H9 (cell line): ENCODE data around the gene CLMN. TPM values are rescaled to one million over a fixed set of nuclear protein-coding genes. Genes with fewer than 3 reads are reported as not detected.

Source experiments
- DNase-seq: peaks from one replicate; pipeline ENCODE4 v3.0.0-alpha.2; 2017
- H2AFZ ChIP-seq: one replicate; pipeline ENCODE4 v1.6.1; 2013; ENCODE audit warnings: mild to moderate bottlenecking, low read length, control low read depth, moderate library complexity
- H2AK5ac ChIP-seq: 2 replicates; pipeline ENCODE4 v1.6.1; 2013; ENCODE audit warnings: low read length, control low read depth, mixed read lengths; ENCODE audit not compliant: insufficient read length
- H2BK120ac ChIP-seq: one replicate; pipeline ENCODE4 v1.6.1; 2013; ENCODE audit warnings: low read depth, mild to moderate bottlenecking, low read length, control low read depth, inconsistent platforms; ENCODE audit not compliant: poor library complexity, severe bottlenecking
- H2BK12ac ChIP-seq: 2 replicates; pipeline ENCODE4 v1.6.1; 2013; ENCODE audit warnings: low read length, control low read depth, mixed read lengths, low read depth; ENCODE audit not compliant: insufficient read length
- H2BK15ac ChIP-seq: 2 replicates; pipeline ENCODE4 v1.6.1; 2013; ENCODE audit warnings: low read depth, low read length, control low read depth
- H2BK20ac ChIP-seq: one replicate; pipeline ENCODE4 v1.6.1; 2013; ENCODE audit warnings: low read depth, mild to moderate bottlenecking, low read length, control low read depth, inconsistent platforms; ENCODE audit not compliant: poor library complexity, severe bottlenecking
- H2BK5ac ChIP-seq: 2 replicates; pipeline ENCODE4 v1.6.1; 2013; ENCODE audit warnings: low read length, control low read depth, mixed read lengths; ENCODE audit not compliant: insufficient read length
- H3K14ac ChIP-seq: 2 replicates; pipeline ENCODE4 v1.6.1; 2013; ENCODE audit warnings: low read length, control low read depth; ENCODE audit not compliant: insufficient read depth
- H3K18ac ChIP-seq: 2 replicates; pipeline ENCODE4 v1.6.1; 2013; ENCODE audit warnings: low read depth, mild to moderate bottlenecking, mixed read lengths, low read length, control low read depth; ENCODE audit not compliant: insufficient read length
- H3K23ac ChIP-seq: 2 replicates; pipeline ENCODE4 v1.6.1; 2013; ENCODE audit warnings: low read length, control low read depth, mixed read lengths, low read depth; ENCODE audit not compliant: insufficient read length
- H3K23me2 ChIP-seq: 2 replicates; pipeline ENCODE4 v1.6.1; 2013; ENCODE audit warnings: low read depth, mild to moderate bottlenecking, mixed read lengths, low read length, control low read depth; ENCODE audit not compliant: insufficient read length, poor library complexity, severe bottlenecking
- H3K27ac ChIP-seq: 2 replicates; pipeline ENCODE4 v1.5.1; 2013; ENCODE audit warnings: low read length, control low read depth, mixed read lengths, low read depth; ENCODE audit not compliant: insufficient read length
- H3K27me3 ChIP-seq: 2 replicates; pipeline ENCODE4 v1.6.1; 2013; ENCODE audit warnings: low read length, control low read depth, inconsistent platforms; ENCODE audit not compliant: insufficient read depth
- H3K4ac ChIP-seq: 2 replicates; pipeline ENCODE4 v1.6.1; 2013; ENCODE audit warnings: low read depth, mild to moderate bottlenecking, control low read depth, inconsistent platforms, low read length, moderate library complexity
- H3K4me1 ChIP-seq: 2 replicates; pipeline ENCODE4 v1.6.1; 2013; ENCODE audit warnings: low read length, control low read depth, inconsistent platforms; ENCODE audit not compliant: insufficient read depth
- H3K4me2 ChIP-seq: 2 replicates; pipeline ENCODE4 v1.6.1; 2013; ENCODE audit warnings: low read length, control low read depth, mixed read lengths; ENCODE audit not compliant: insufficient read length, insufficient read depth
- H3K56ac ChIP-seq: 2 replicates; pipeline ENCODE4 v1.6.1; 2013; ENCODE audit warnings: low read depth, mild to moderate bottlenecking, mixed read lengths, low read length, control low read depth; ENCODE audit not compliant: insufficient read length
- H3K79me1 ChIP-seq: 2 replicates; pipeline ENCODE4 v1.6.1; 2013; ENCODE audit warnings: low read depth, mild to moderate bottlenecking, moderate library complexity, low read length, control low read depth, inconsistent platforms; ENCODE audit not compliant: insufficient read depth, poor library complexity, severe bottlenecking
- H3K79me2 ChIP-seq: 2 replicates; pipeline ENCODE4 v1.6.1; 2013; ENCODE audit warnings: low read length, control low read depth, inconsistent platforms; ENCODE audit not compliant: insufficient read depth
- H3K9ac ChIP-seq: 2 replicates; pipeline ENCODE4 v1.6.1; 2013; ENCODE audit warnings: low read length, control low read depth, mixed read lengths; ENCODE audit not compliant: insufficient read length; ENCODE audit errors: extremely low read depth
- H3K9me3 ChIP-seq: one replicate; pipeline ENCODE4 v1.6.1; 2013; ENCODE audit warnings: low read depth, low read length, inconsistent platforms; ENCODE audit not compliant: control insufficient read depth
- H3T11ph ChIP-seq: one replicate; pipeline ENCODE4 v1.6.1; 2013; ENCODE audit warnings: mild to moderate bottlenecking, low read length, control low read depth, inconsistent platforms
- H4K20me1 ChIP-seq: one replicate; pipeline ENCODE4 v1.6.1; 2013; ENCODE audit not compliant: control insufficient read depth, insufficient read length, insufficient read depth
- H4K5ac ChIP-seq: 2 replicates; pipeline ENCODE4 v1.6.1; 2013; ENCODE audit warnings: low read depth, mild to moderate bottlenecking, mixed read lengths, low read length, control low read depth; ENCODE audit not compliant: insufficient read length
- H4K8ac ChIP-seq: replicated peaks from 2 replicates; pipeline ENCODE4 v1.6.1; 2013; ENCODE audit warnings: low read length, control low read depth, mixed read lengths, low read depth; ENCODE audit not compliant: insufficient read length
- H4K91ac ChIP-seq: 2 replicates; pipeline ENCODE4 v1.6.1; 2013; ENCODE audit warnings: low read depth, mild to moderate bottlenecking, moderate library complexity, mixed read lengths, low read length, control low read depth; ENCODE audit not compliant: insufficient read length
- H3K27ac Mint-ChIP-seq, 3 experiments: 2 replicates in 2 of 3; 3 replicates in 1 of 3; pipeline ENCODE4 v1.8.0; 2020 to 2021; ENCODE audit warnings: mixed read lengths in 3 of 3, mild to moderate bottlenecking in 1 of 3, moderate library complexity in 1 of 3
- H3K27me3 Mint-ChIP-seq: 2 replicates; pipeline ENCODE4 v1.8.0; 2021; ENCODE audit warnings: low read depth, mild to moderate bottlenecking, moderate library complexity, mixed read lengths
- H3K36me3 Mint-ChIP-seq, 3 experiments: 2 replicates in 2 of 3; 3 replicates in 1 of 3; pipeline ENCODE4 v1.8.0; 2020 to 2021; ENCODE audit warnings: low read depth in 3 of 3, mixed read lengths in 3 of 3; ENCODE audit not compliant: insufficient read depth in 1 of 3
- H3K4me1 Mint-ChIP-seq, 2 experiments: 2 replicates each; pipeline ENCODE4 v1.8.0; 2020; ENCODE audit warnings: mixed read lengths in 2 of 2
- H3K4me3 Mint-ChIP-seq, 2 experiments: 2 replicates in 1 of 2; 3 replicates in 1 of 2; pipeline ENCODE4 v1.8.0; 2020 to 2021; ENCODE audit warnings: mild to moderate bottlenecking in 2 of 2, mixed read lengths in 2 of 2, moderate library complexity in 1 of 2
- H3K9me3 Mint-ChIP-seq, 2 experiments: 2 replicates in 1 of 2; 3 replicates in 1 of 2; pipeline ENCODE4 v1.8.0; 2020; ENCODE audit warnings: mild to moderate bottlenecking in 2 of 2, mixed read lengths in 2 of 2, moderate library complexity in 1 of 2
- WGBS: extraction: QIAGEN DNeasy Blood & Tissue Kit; methylation state at CpG from one replicate; pipeline ENCODE4 v1.1.7; 2013; ENCODE audit warnings: missing lambda C conversion rate, low lambda C conversion rate, mixed read lengths; ENCODE audit not compliant: insufficient read length; ENCODE audit errors: extremely low coverage; 5-methylcytosine and 5-hydroxymethylcytosine counted together
- total RNA-seq: library from RNA; stranded (reverse); gene quantifications from 2 replicates; pipeline ENCODE4 v1.2.1, GENCODE V29; 2021
- TF ChIP-seq, protein P1 (sequence below): fragments of 200-600 bp; sonication (generic); conservative IDR thresholded peaks from 3 replicates; pipeline ENCODE4 v1.8.0; 2021; ENCODE audit warnings: antibody characterized with exemption, mild to moderate bottlenecking

CLMN gene
- total RNA-seq, 1 experiment from 2014 or later: 7.6 TPM

DNA sequence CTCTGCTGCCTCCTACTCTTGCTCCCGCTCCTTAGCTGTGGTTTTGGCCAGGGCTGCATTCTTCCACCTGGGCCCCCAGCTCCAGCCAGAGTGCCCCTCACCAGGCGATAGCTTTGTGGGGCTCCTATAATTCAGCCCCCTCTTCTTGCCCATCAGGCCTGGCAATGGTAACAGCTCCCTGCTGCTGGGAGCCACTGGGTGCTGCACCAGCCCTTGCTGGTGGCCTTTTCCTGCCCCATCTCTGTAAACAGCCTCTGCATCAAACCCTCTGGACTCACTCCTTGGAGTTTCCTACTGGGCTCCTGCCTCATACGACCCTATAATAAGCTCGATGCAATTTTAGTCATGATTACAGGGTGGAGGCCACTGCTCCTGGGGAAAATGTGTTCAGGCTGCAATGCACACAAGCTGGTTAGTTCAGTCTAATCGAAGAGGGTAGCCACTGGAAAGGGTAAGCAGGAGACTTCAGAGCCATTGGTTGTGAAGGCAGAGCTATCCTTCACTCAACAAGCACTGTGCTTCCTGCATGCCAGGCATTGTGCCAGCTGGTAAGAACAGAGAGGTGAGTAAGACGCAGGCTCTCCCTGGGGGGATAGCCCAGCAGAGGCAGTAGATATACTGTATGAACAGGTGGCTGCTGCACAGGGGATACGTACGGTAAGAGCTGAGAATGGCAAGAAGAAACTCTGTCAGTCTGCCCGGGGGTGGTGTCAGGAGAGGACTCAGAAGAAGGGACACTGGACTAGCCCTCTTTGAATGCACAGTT, 24.7 kb downstream of the CLMN start:
- H3T11ph ChIP-seq: no peak overlapping the region
- H3K9me3 ChIP-seq: no peaks in the 10 kb centered on the region
- DNase-seq: no peak
- no peak overlapping the region for H3K4ac ChIP-seq
- no peak overlapping the region for H4K91ac ChIP-seq
- Mint-ChIP-seq H3K27me3 (peaks cover 4% of the 10 kb centered on the region), H3K4me3 (no peak overlapping the region), H3K4me1 (peaks cover 33 to 46% of the 10 kb centered on the region in 2 experiments), H3K9me3 (peaks cover 7 to 13% of the 10 kb centered on the region in 2 experiments), H3K27ac (peak overlapping the region in 1 of 3 experiments; percentile 49; a peak in 2 of 7 replicates), H3K36me3 (peaks cover 0 to 19% (median 0%) of the 10 kb centered on the region in 3 experiments; a peak in 4 of 7 replicates)
- H2BK120ac ChIP-seq: no peak overlapping the region
- no peak overlapping the region for H4K8ac ChIP-seq
- H4K20me1 ChIP-seq: no peaks in the 10 kb centered on the region
- H3K14ac ChIP-seq: no peak overlapping the region
- 0 out of 2 replicates have a peak, but pooled peaks cover 5% of the 10 kb centered on the region for H3K4me1 ChIP-seq
- no peak overlapping the region for H2BK20ac ChIP-seq
- no peaks in the 10 kb centered on the region for H3K79me1 ChIP-seq
- no peaks in the 10 kb centered on the region for H3K79me2 ChIP-seq
- no peak overlapping the region for H3K18ac ChIP-seq
- no peak overlapping the region for H2BK15ac ChIP-seq
- no peak overlapping the region for H2AK5ac ChIP-seq
- no peak overlapping the region for H3K4me2 ChIP-seq
- no peak overlapping the region for H3K9ac ChIP-seq
- WGBS: no CpG with 5 or more reads among the region's 9 CpGs
- H3K23ac ChIP-seq: no peak overlapping the region
- no peak overlapping the region for H2BK12ac ChIP-seq
- H3K27me3 ChIP-seq: no peaks in the 10 kb centered on the region
- no peak overlapping the region for H2BK5ac ChIP-seq
- no peak overlapping the region for H2AFZ ChIP-seq
- peaks cover 3% of the 10 kb centered on the region for H3K23me2 ChIP-seq
- H3K56ac ChIP-seq: no peak overlapping the region
- H3K27ac ChIP-seq: no peak overlapping the region
- no peak overlapping the region for H4K5ac ChIP-seq
- TF ChIP-seq, protein P1, sequence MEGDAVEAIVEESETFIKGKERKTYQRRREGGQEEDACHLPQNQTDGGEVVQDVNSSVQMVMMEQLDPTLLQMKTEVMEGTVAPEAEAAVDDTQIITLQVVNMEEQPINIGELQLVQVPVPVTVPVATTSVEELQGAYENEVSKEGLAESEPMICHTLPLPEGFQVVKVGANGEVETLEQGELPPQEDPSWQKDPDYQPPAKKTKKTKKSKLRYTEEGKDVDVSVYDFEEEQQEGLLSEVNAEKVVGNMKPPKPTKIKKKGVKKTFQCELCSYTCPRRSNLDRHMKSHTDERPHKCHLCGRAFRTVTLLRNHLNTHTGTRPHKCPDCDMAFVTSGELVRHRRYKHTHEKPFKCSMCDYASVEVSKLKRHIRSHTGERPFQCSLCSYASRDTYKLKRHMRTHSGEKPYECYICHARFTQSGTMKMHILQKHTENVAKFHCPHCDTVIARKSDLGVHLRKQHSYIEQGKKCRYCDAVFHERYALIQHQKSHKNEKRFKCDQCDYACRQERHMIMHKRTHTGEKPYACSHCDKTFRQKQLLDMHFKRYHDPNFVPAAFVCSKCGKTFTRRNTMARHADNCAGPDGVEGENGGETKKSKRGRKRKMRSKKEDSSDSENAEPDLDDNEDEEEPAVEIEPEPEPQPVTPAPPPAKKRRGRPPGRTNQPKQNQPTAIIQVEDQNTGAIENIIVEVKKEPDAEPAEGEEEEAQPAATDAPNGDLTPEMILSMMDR: no peak
